Measurements from ENCODE around the gene CLDN22. TPM values are rescaled to one million over a fixed set of nuclear protein-coding genes. Genes with fewer than 3 reads are reported as not detected.

Gene CLDN22
- total RNA-seq, 4 donors from 2014 or later = not detected

DNA sequence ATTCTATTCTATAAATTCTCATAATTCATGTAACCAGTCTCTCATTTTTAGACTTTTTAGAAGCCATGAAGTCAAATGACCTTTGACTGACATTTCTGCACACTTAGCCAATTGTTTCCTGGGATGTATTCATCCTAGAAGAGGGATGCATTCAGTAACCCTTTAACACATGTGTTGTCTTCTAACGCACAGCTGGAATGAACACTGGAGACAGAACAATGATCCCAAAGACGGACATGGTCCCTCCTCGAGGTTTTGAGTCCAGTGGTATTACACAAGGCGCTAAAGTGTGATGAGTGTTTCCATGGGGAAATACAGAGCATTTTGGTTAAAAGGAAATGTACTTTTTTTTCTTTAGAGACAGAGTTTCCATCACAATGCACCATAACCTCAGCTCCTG is 42.0 kb upstream of the CLDN22 start:
- Histone ChIP-seq H3K9me3 (no peaks in the 10 kb centered on the region), H3K4me1 (no peaks in the 10 kb centered on the region), H3K27ac (no peak overlapping the region), H3K36me3 (no peaks in the 10 kb centered on the region), H3K4me3 (no peak overlapping the region), H3K27me3 (no peaks in the 10 kb centered on the region)
- no peak for TF ChIP-seq CTCF (IDR thresholded peaks at IDR 0.05)
- no peak for TF ChIP-seq POLR2A (IDR thresholded peaks at IDR 0.05)
- no peak for DNase-seq

- TF ChIP-seq POLR2A (IDR thresholded peaks at IDR 0.05) (no peak), CTCF (IDR thresholded peaks at IDR 0.05) (no peak)
- no peak for DNase-seq
- H3K4me3 ChIP-seq = no peak overlapping the region
Observed at GRCh38 chr4:183360161-183360919, 40.3 kb upstream of the CLDN22 start.

DNA sequence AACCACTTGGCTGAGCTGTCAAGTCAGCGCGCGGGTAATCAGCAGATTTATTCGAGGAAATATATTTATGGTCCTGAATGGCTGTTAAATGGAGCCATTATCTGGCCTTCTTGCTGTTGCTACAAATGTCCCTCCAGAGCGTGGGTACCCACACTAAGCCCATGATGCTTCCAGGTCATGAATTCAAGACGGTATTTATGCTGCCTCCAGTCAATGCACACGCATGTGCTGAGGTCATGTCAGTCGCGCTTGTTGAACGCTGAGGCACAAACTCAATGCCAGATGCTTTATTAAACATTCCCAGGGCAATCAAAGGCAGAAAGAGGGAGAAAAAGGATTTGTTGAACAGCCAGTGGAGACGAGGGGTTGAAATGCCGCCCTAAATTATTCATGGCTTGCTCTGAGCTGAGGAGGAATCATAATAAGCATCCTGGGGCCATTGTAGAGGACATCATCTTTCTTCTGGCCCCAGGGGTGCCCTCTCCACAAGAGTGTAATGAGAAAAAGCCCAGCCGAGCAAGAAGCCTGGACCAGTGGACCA is 38.2 kb upstream of the CLDN22 start:
- TF ChIP-seq POLR2A (IDR thresholded peaks at IDR 0.05) = no peak
- no peak for TF ChIP-seq CTCF (IDR thresholded peaks at IDR 0.05)
- H3K9me3 ChIP-seq = no peaks in the 10 kb centered on the region
- no peaks in the 10 kb centered on the region for H3K4me1 ChIP-seq
- no peak overlapping the region for H3K27ac ChIP-seq
- H3K36me3 ChIP-seq = no peaks in the 10 kb centered on the region
- DNase-seq = no peak
- H3K27me3 ChIP-seq = no peaks in the 10 kb centered on the region
- no peak overlapping the region for H3K4me3 ChIP-seq

More at GRCh38 chr4:183360161-183360919, 40.3 kb upstream of the CLDN22 start:
- H3K4me1 ChIP-seq = no peaks in the 10 kb centered on the region
- no peak overlapping the region for H3K27ac ChIP-seq
- no peaks in the 10 kb centered on the region for H3K27me3 ChIP-seq
- H3K36me3 ChIP-seq = no peaks in the 10 kb centered on the region
- H3K9me3 ChIP-seq = no peaks in the 10 kb centered on the region

DNA sequence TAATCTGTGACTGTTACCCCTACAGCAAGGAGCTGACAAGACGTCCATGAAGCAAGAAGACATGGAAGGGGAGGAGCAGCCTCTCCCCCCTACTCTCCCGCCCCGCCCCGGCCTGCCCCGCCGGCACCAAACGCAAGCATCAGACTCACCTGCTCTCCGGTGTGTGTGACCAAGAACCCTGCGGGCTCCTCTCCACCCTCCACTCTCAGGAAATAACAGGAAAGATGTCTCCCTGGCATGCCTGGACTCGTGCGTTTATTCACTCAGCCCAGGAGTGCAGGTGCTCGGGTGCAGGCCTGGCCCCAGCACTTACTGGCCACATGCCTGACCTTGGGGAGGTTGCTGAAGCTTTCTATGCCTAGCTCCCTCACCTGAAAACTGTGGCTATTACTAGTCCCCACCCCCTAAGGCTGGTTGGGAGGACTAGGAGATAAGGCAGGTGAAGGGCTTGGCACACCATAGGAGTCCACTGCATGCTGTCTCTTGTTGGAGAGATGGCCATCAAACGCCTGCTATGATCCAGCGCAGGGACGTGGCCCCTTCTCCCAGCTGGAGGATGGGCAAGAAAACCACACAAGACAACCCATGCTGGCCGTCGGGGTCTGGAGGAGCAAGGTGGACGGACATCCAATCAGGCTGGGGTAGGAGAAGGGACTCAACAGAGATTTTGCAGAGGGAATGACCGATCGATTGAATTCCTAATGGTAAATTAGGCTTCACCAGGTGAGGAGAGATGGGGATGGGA is 37.0 kb upstream of the CLDN22 start:
- Histone ChIP-seq H3K4me3 (no peak overlapping the region), H3K4me1 (no peaks in the 10 kb centered on the region), H3K27me3 (no peaks in the 10 kb centered on the region), H3K27ac (no peak overlapping the region), H3K36me3 (no peaks in the 10 kb centered on the region), H3K9me3 (no peaks in the 10 kb centered on the region)
- TF ChIP-seq POLR2A (IDR thresholded peaks at IDR 0.05) (no peak), CTCF (IDR thresholded peaks at IDR 0.05) (no peak)
- DNase-seq = no peak

GRCh38 chr4:183356173-183356830 is 36.2 kb upstream of the CLDN22 start:
- H3K4me3 ChIP-seq = no peak overlapping the region

More at GRCh38 chr4:183356173-183356830, 36.2 kb upstream of the CLDN22 start:
- Histone ChIP-seq H3K4me1 (no peaks in the 10 kb centered on the region), H3K27me3 (no peaks in the 10 kb centered on the region), H3K36me3 (no peaks in the 10 kb centered on the region), H3K27ac (no peak overlapping the region), H3K9me3 (no peaks in the 10 kb centered on the region)
- DNase-seq = no peak
- no peak for TF ChIP-seq POLR2A (IDR thresholded peaks at IDR 0.05)
- TF ChIP-seq CTCF (IDR thresholded peaks at IDR 0.05) = no peak

All from Peyer's patch (tissue), 4 donors.